ENCODE data around the gene ZNF749.
A peak's percentile ranks its signal among the peaks of the same experiment; 100 is the strongest.
"Not testable (repeated sequence)": the region's sequence is repeated elsewhere in the genome, so short reads cannot be mapped to it uniquely, and the experiment has no call there.

The ZNF749 gene

DNA sequence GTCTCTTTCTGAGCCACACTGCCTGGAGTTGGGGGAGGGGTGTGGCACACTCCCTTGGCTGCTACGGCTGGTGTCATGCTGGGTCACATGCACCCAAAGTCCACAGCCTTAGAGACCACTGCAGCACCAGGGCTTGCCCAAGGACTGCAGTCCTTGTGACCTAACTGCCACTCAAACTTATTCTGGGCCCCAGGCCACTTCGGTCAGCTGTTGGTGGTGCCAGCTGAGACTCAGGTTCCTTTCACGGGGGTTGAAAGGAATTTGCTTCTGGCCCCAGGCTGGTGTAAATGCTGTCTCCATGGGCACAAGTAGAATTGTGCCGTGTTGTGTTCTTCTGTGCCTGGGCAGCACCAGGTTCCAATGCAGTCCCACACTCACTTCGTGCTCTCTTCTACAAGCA lies 31.4 kb downstream of the ZNF749 start:
- no peak for DNase-seq (ENCODE audit: low spot score)

GRCh38 chr19:57473646-57474045 lies 38.5 kb downstream of the ZNF749 start:
- DNase-seq (ENCODE audit: low spot score), result no peak

DNA sequence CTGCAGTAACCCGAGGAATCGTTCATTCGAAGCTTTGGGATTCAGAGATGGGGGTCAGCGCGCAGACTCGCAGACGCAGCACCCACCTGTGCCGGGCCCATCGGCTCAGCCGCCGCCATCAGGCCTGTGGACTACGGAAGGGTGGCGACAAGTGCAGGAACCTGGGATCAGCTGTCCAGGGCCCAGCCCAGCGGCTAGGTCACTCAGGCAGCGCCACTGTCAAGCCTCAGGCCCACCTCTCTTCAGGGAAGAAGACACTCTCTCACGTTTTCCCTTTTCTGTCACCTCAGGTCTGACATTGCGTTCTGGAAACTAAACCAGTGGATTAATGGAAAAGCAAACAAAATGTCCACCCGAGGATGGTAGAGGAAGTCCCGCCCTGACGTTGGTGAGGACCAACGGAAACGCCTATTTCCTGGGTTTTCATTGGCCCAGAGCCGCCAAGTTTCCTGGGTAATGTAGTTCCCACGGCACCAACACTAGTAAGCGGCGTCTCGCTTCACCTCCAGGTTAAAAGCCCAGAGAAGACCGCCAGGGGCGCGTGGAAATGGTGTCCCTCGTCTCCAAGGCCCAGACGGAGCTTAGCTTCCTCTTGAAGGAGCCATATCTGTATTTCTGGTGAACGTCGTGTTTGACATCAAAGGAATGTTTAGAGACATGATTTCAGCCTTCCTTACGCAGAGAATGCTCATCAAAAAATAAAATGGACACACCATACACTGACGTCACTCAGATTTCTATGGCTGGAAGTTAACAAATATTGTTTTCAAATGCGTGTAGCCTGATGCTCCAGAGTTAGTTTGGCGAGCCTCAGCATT lies 42.3 kb downstream of the ZNF749 start, which contains the start of gene ZNF772:
Gene ZNF772 (minus strand): TSS at position 376 of the 818 bp plus-strand sequence. CDS start 257 bp downstream, at position 119.
- DNase-seq (ENCODE audit: low spot score), result peak; percentile 99

- DNase-seq (ENCODE audit: low spot score), result peak; percentile 90
These were observed 52.6 kb downstream of the ZNF749 start, which contains the start of gene ZNF419 for GRCh38 chr19:57487477-57488298. Gene ZNF419 (plus strand): TSS chr19:57487750. CDS start chr19:57487951, 201 bp downstream.

DNA sequence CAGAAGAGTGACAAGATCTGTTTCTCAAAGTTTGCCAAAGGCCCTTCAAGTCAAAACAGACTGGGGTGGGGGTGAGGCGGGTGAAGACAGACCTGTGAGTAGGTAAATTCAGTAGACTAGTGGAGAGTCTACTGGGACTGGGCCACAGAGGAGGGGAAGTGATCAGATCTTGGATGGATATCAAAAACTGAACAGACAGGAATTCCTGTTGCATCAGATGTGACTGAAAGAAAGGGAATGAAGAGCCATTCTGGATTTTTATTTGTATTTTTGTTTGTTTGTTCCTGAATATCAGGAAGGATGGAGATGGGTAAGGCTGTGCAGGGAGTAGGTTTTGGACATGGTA lies 53.1 kb downstream of the ZNF749 start:
- DNase-seq (ENCODE audit: low spot score), result not testable (repeated sequence)

All from NAMALWA (cell line).